SK-MEL-5 (cell line): ENCODE data around the gene BCAP31. TPM values are rescaled to one million over a fixed set of nuclear protein-coding genes. Genes with fewer than 3 reads are reported as not detected.
A peak's percentile ranks its signal among the peaks of the same experiment; 100 is the strongest.
"Not testable (repeated sequence)": the region's sequence is repeated elsewhere in the genome, so short reads cannot be mapped to it uniquely, and the experiment has no call there.

Experiments used
- DNase-seq: peaks from one replicate; pipeline ENCODE4 v3.0.0-alpha.2; 2016; ENCODE audit warnings: low read depth, low spot score
- in situ Hi-C: cut with HindIII; loops from 2 replicates; pipeline ENCODE4 v1.10.0; 2016; ENCODE audit warnings: low sequenced_read_pairs, high pct_unique_total_duplicates, low pct_unique_long_range_greater_than_20kb
- total RNA-seq: library from RNA; depleted of rRNA; stranded (reverse); fragments of >200 nt; shearing (Covaris generic); gene quantifications from 2 replicates; pipeline ENCODE4 v1.2.3, GENCODE V29; 2014

Gene BCAP31
- total RNA-seq, 1 experiment from 2014 or later, result 363 TPM

GRCh38 chrX:153740631-153741222 is 16.5 kb upstream of the BCAP31 start:
- in situ Hi-C loops, result no loop called here
- DNase-seq, result no peak

GRCh38 chrX:153739754-153740486 is 15.7 kb upstream of the BCAP31 start:
- in situ Hi-C loops, result no loop called here
- DNase-seq, result no peak

GRCh38 chrX:153738056-153738605 is 13.9 kb upstream of the BCAP31 start:
- in situ Hi-C loops, result no loop called here
- DNase-seq, result no peak

- in situ Hi-C loops, result no loop called here
- no peak for DNase-seq
Measured at GRCh38 chrX:153736871-153737441, 12.8 kb upstream of the BCAP31 start.

- DNase-seq, result no peak
- in situ Hi-C loops, result no loop called here
Measured at GRCh38 chrX:153736071-153736820, 12.1 kb upstream of the BCAP31 start.

- in situ Hi-C loops, result no loop called here
- DNase-seq, result peak; percentile 53
Measured at GRCh38 chrX:153735274-153735673, 11.1 kb upstream of the BCAP31 start.

GRCh38 chrX:153734871-153735270 is 10.7 kb upstream of the BCAP31 start:
- in situ Hi-C loops, result no loop called here
- peak; percentile 64 for DNase-seq

GRCh38 chrX:153733651-153734240 is 9.6 kb upstream of the BCAP31 start:
- in situ Hi-C loops, result no loop called here
- DNase-seq, result no peak

GRCh38 chrX:153732401-153732800 is 8.2 kb upstream of the BCAP31 start:
- DNase-seq, result peak; percentile 65
- in situ Hi-C loops, result no loop called here

GRCh38 chrX:153731845-153732215 is 7.6 kb upstream of the BCAP31 start:
- DNase-seq, result no peak
- in situ Hi-C loops, result no loop called here

GRCh38 chrX:153731117-153731844 is 7.1 kb upstream of the BCAP31 start:
- DNase-seq, result no peak
- in situ Hi-C loops, result no loop called here

- in situ Hi-C loops, DNase-seq: not testable (repeated sequence)
Measured at GRCh38 chrX:153730115-153730514, 5.9 kb upstream of the BCAP31 start.

- DNase-seq, result no peak
- in situ Hi-C loops, result no loop called here
Measured at GRCh38 chrX:153728951-153729631, 4.9 kb upstream of the BCAP31 start.

- in situ Hi-C loops, result no loop called here
Measured at GRCh38 chrX:153728095-153728494, 3.9 kb upstream of the BCAP31 start.

GRCh38 chrX:153727123-153727931 is 3.1 kb upstream of the BCAP31 start:
- no peak for DNase-seq
- in situ Hi-C loops, result no loop called here

More at GRCh38 chrX:153728095-153728494, 3.9 kb upstream of the BCAP31 start:
- DNase-seq, result no peak
